ENCODE results near the gene COL1A2. TPM values are rescaled to one million over a fixed set of nuclear protein-coding genes. Genes with fewer than 3 reads are reported as not detected.

Gene COL1A2
- total RNA-seq, 3 donors from 2014 or later = 94.5 to 300 (median 113) TPM

GRCh38 chr7:94364816-94365215 lies 29.9 kb upstream of the COL1A2 start:
- Histone ChIP-seq H3K9me3 (no peaks in the 10 kb centered on the region), H3K27ac (no peak overlapping the region), H3K36me3 (no peaks in the 10 kb centered on the region), H3K4me3 (no peak overlapping the region), H3K27me3 (no peaks in the 10 kb centered on the region), H3K4me1 (no peaks in the 10 kb centered on the region)
- no peak for DNase-seq (ENCODE audit: low spot score in 2 of 2)
- TF ChIP-seq, protein P1, sequence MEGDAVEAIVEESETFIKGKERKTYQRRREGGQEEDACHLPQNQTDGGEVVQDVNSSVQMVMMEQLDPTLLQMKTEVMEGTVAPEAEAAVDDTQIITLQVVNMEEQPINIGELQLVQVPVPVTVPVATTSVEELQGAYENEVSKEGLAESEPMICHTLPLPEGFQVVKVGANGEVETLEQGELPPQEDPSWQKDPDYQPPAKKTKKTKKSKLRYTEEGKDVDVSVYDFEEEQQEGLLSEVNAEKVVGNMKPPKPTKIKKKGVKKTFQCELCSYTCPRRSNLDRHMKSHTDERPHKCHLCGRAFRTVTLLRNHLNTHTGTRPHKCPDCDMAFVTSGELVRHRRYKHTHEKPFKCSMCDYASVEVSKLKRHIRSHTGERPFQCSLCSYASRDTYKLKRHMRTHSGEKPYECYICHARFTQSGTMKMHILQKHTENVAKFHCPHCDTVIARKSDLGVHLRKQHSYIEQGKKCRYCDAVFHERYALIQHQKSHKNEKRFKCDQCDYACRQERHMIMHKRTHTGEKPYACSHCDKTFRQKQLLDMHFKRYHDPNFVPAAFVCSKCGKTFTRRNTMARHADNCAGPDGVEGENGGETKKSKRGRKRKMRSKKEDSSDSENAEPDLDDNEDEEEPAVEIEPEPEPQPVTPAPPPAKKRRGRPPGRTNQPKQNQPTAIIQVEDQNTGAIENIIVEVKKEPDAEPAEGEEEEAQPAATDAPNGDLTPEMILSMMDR (IDR thresholded peaks at IDR 0.05) = no peak
- no peak for TF ChIP-seq POLR2A (IDR thresholded peaks at IDR 0.05)
- no peak for TF ChIP-seq POLR2AphosphoS5 (IDR thresholded peaks at IDR 0.05)
- intact Hi-C loops (cut with DNase I; ENCODE audit: low total_unique reads) = no loop called here

GRCh38 chr7:94366163-94366562 lies 28.5 kb upstream of the COL1A2 start:
- TF ChIP-seq POLR2AphosphoS5 (IDR thresholded peaks at IDR 0.05) = no peak
- TF ChIP-seq, protein P1 (IDR thresholded peaks at IDR 0.05) = no peak
- no peak for TF ChIP-seq POLR2A (IDR thresholded peaks at IDR 0.05)
- intact Hi-C loops (cut with DNase I; ENCODE audit: low total_unique reads) = no loop called here
- H3K36me3 ChIP-seq = no peaks in the 10 kb centered on the region
- no peak overlapping the region for H3K4me3 ChIP-seq
- H3K4me1 ChIP-seq = no peaks in the 10 kb centered on the region
- no peaks in the 10 kb centered on the region for H3K27me3 ChIP-seq
- no peak overlapping the region for H3K27ac ChIP-seq
- no peaks in the 10 kb centered on the region for H3K9me3 ChIP-seq
- no peak for DNase-seq (ENCODE audit: low spot score in 2 of 2)

DNA sequence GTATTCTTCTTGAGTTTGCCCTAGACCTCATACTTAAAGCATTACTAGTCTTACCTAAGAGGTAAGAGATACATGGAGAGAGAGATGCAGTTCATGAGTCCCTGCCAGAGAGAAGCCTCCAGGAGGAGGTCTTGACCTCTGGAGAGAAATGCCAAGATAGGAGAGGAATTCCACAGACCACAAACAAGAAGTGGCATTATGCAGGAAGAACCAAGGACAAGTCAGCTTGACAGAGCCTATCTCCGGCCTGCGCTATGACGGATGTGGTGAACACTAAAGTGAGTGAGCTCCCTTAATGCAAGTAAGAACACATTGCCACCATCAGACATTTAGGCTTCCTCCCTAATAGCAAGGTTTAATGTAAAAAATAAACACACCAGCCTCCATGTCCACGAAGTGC lies 27.9 kb upstream of the COL1A2 start:
- H3K9me3 ChIP-seq = no peaks in the 10 kb centered on the region
- H3K27me3 ChIP-seq = no peaks in the 10 kb centered on the region
- no peaks in the 10 kb centered on the region for H3K36me3 ChIP-seq
- H3K4me1 ChIP-seq = no peaks in the 10 kb centered on the region
- TF ChIP-seq, protein P1 (IDR thresholded peaks at IDR 0.05) = no peak
- TF ChIP-seq POLR2AphosphoS5 (IDR thresholded peaks at IDR 0.05) (no peak), POLR2A (IDR thresholded peaks at IDR 0.05) (no peak)
- no peak overlapping the region for H3K4me3 ChIP-seq
- no peak for DNase-seq (ENCODE audit: low spot score in 2 of 2)
- intact Hi-C loops (cut with DNase I; ENCODE audit: low total_unique reads) = no loop called here
- no peak overlapping the region for H3K27ac ChIP-seq

GRCh38 chr7:94367949-94368348 lies 26.7 kb upstream of the COL1A2 start:
- intact Hi-C loops (cut with DNase I; ENCODE audit: low total_unique reads) = no loop called here
- Histone ChIP-seq H3K4me1 (no peaks in the 10 kb centered on the region), H3K9me3 (no peaks in the 10 kb centered on the region), H3K27ac (peak overlapping the region; percentile 52 to 69), H3K36me3 (no peaks in the 10 kb centered on the region), H3K4me3 (peak overlapping the region in 2 of 3 donors; percentile 23 to 43), H3K27me3 (no peaks in the 10 kb centered on the region)
- TF ChIP-seq, protein P1 (IDR thresholded peaks at IDR 0.05) = no peak
- no peak for TF ChIP-seq POLR2AphosphoS5 (IDR thresholded peaks at IDR 0.05)
- TF ChIP-seq POLR2A (IDR thresholded peaks at IDR 0.05) = no peak
- DNase-seq (ENCODE audit: low spot score in 2 of 2) = no peak

DNA sequence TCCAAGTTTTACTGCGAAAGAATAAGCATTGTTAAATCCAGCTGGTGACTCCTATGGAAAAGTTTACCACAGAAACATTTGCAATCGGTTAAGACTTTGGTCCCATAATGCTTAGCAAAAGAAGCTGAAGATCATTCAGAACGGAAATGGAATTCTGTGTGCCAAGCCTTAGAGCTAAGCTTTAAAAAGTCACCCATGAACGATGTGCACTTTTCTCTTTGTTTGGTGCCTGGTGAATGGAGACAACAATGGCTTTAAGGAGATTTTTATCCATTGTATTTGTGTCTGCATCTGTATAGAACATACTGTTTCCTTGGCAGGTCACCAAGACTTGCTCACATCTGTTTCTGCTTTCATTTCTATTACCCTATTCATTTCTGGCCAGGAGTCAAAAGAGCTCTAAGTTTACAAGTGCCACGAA lies 26.3 kb upstream of the COL1A2 start:
- Histone ChIP-seq H3K27ac (peak overlapping the region; percentile 52 to 69), H3K9me3 (no peaks in the 10 kb centered on the region), H3K27me3 (no peaks in the 10 kb centered on the region), H3K4me1 (no peaks in the 10 kb centered on the region), H3K36me3 (no peaks in the 10 kb centered on the region), H3K4me3 (peak overlapping the region in 2 of 3 donors; percentile 23 to 43)
- intact Hi-C loops (cut with DNase I; ENCODE audit: low total_unique reads) = no loop called here
- no peak for DNase-seq (ENCODE audit: low spot score in 2 of 2)
- TF ChIP-seq POLR2A (IDR thresholded peaks at IDR 0.05) = no peak
- TF ChIP-seq, protein P1 (IDR thresholded peaks at IDR 0.05) = no peak
- no peak for TF ChIP-seq POLR2AphosphoS5 (IDR thresholded peaks at IDR 0.05)
